ENCODE measurements around the gene POLR3GL. TPM values are rescaled to one million over a fixed set of nuclear protein-coding genes. Genes with fewer than 3 reads are reported as not detected.

The POLR3GL gene
- total RNA-seq, 6 donors from 2014 or later = 18.7 to 25.7 (median 22.5) TPM

- H3K4me1 ChIP-seq = no peaks in the 10 kb centered on the region
- H3K27me3 ChIP-seq = no peaks in the 10 kb centered on the region
- H3K27ac ChIP-seq = no peak overlapping the region
- TF ChIP-seq POLR2A (IDR thresholded peaks at IDR 0.05) = no peak
- no peak for TF ChIP-seq EP300 (IDR thresholded peaks at IDR 0.05)
- no peak for TF ChIP-seq CTCF (IDR thresholded peaks at IDR 0.05)
- no peak for TF ChIP-seq POLR2AphosphoS5 (IDR thresholded peaks at IDR 0.05)
- DNase-seq (no peak), ATAC-seq (ENCODE audit: low FRiP score in 2 of 2) (no peak)
- H3K9me3 ChIP-seq = no peaks in the 10 kb centered on the region
- 87 to 92% methylated on average over 4 of the region's 4 CpGs for WGBS, 2 donors
- no peak overlapping the region for H3K4me3 ChIP-seq
- H3K36me3 ChIP-seq = peaks cover 0 to 53% (median 3%) of the 10 kb centered on the region in 4 donors
Observed at GRCh38 chr1:145942405-145942804, 22.1 kb upstream of the POLR3GL start.

GRCh38 chr1:145942871-145943270 is 21.6 kb upstream of the POLR3GL start:
- Histone ChIP-seq H3K36me3 (peaks cover 0 to 50% (median 3%) of the 10 kb centered on the region in 4 donors), H3K4me1 (no peaks in the 10 kb centered on the region), H3K9me3 (no peaks in the 10 kb centered on the region), H3K4me3 (no peak overlapping the region), H3K27ac (no peak overlapping the region), H3K27me3 (no peaks in the 10 kb centered on the region)
- TF ChIP-seq CTCF (IDR thresholded peaks at IDR 0.05) (no peak), POLR2A (IDR thresholded peaks at IDR 0.05) (no peak), EP300 (IDR thresholded peaks at IDR 0.05) (no peak), POLR2AphosphoS5 (IDR thresholded peaks at IDR 0.05) (no peak)
- 84 to 87% methylated on average over 6 of the region's 6 CpGs for WGBS, 2 donors
- ATAC-seq (ENCODE audit: low FRiP score in 2 of 2) = no peak
- DNase-seq = no peak

- H3K27me3 ChIP-seq = no peaks in the 10 kb centered on the region
- peaks cover 0 to 50% (median 3%) of the 10 kb centered on the region in 4 donors for H3K36me3 ChIP-seq
- ATAC-seq (ENCODE audit: low FRiP score in 2 of 2) (no peak), DNase-seq (no peak)
- H3K4me3 ChIP-seq = no peak overlapping the region
- H3K27ac ChIP-seq = no peak overlapping the region
- no peaks in the 10 kb centered on the region for H3K9me3 ChIP-seq
- no peaks in the 10 kb centered on the region for H3K4me1 ChIP-seq
- TF ChIP-seq CTCF (IDR thresholded peaks at IDR 0.05) (no peak), EP300 (IDR thresholded peaks at IDR 0.05) (no peak)
- WGBS, 2 donors = 93 to 100% methylated on average over 3 of the region's 3 CpGs
Observed at GRCh38 chr1:145944532-145944931, 20.0 kb upstream of the POLR3GL start.

GRCh38 chr1:145946477-145946986 is 18.0 kb upstream of the POLR3GL start:
- Histone ChIP-seq H3K9me3 (no peaks in the 10 kb centered on the region), H3K4me1 (peaks cover 0 to under 1% (median 0%) of the 10 kb centered on the region in 4 donors), H3K27me3 (no peaks in the 10 kb centered on the region), H3K27ac (no peak overlapping the region), H3K36me3 (peaks cover 0 to 42% (median 1%) of the 10 kb centered on the region in 4 donors), H3K4me3 (no peak overlapping the region)
- ATAC-seq (ENCODE audit: low FRiP score in 2 of 2) (no peak), DNase-seq (no peak)
- TF ChIP-seq EP300 (IDR thresholded peaks at IDR 0.05) = no peak
- no peak for TF ChIP-seq CTCF (IDR thresholded peaks at IDR 0.05)
- TF ChIP-seq POLR2A (IDR thresholded peaks at IDR 0.05) = no peak
- TF ChIP-seq POLR2AphosphoS5 (IDR thresholded peaks at IDR 0.05) = no peak
- 94 to 97% methylated on average over 4 of the region's 4 CpGs for WGBS, 2 donors

- no peaks in the 10 kb centered on the region for H3K27me3 ChIP-seq
- peaks cover 0 to 3% (median 0%) of the 10 kb centered on the region in 4 donors for H3K4me1 ChIP-seq
- H3K36me3 ChIP-seq = peaks cover 0 to 39% (median 0%) of the 10 kb centered on the region in 4 donors
- no peak for ATAC-seq (ENCODE audit: low FRiP score in 2 of 2)
- no peak overlapping the region for H3K4me3 ChIP-seq
- TF ChIP-seq POLR2A (IDR thresholded peaks at IDR 0.05) (no peak), EP300 (IDR thresholded peaks at IDR 0.05) (no peak), CTCF (IDR thresholded peaks at IDR 0.05) (no peak)
- H3K9me3 ChIP-seq = no peaks in the 10 kb centered on the region
- H3K27ac ChIP-seq = no peak overlapping the region
- DNase-seq = no peak
- WGBS, 2 donors = 69 to 86% methylated on average over 4 of the region's 4 CpGs
Observed at GRCh38 chr1:145947551-145947950, 16.9 kb upstream of the POLR3GL start.

Data from upper lobe of left lung (tissue), 6 donors.